SH-SY5Y (cell line): ENCODE results near the gene B3GALNT1.

ENCODE experiments used
- GATA2 ChIP-seq: IDR thresholded peaks from 2 replicates; pipeline ENCODE4 v1.6.1; 2011; ENCODE audit warnings: mild to moderate bottlenecking, low read depth, low read length
- GATA3 ChIP-seq: IDR thresholded peaks from 2 replicates; pipeline ENCODE4 v1.6.1; 2011; ENCODE audit warnings: low read depth, mild to moderate bottlenecking, low read length, moderate library complexity

DNA sequence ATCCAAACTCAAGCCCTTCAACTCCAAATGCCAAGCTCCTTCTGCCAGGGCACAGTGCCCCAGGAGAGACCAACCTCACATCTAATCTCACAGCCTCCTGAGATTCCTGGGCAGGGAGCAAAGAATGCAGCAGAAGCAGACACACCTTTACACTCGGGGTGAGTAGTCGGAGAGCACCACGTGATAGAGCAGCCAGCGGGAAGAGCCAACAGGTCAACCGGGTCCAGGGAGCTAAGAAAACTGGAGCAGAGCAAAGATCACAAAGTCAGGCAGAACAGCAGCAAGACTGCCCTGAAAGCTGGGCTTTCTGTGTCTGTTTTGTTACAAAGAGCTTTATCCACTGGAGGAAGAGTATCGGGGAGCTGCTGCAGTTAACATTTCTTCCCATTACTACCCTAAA, 4.2 kb downstream of the B3GALNT1 start:
- no peak for TF ChIP-seq GATA2
- TF ChIP-seq GATA3, result no peak
